ENCODE data around the gene CCT6A. TPM values are rescaled to one million over a fixed set of nuclear protein-coding genes. Genes with fewer than 3 reads are reported as not detected.
A peak's percentile ranks its signal among the peaks of the same experiment; 100 is the strongest.

CCT6A gene
- total and polyA plus RNA-seq, 9 of the 15 experiments (the other 6 are each of a cell fraction or from before 2014, with no cell fraction given): 244 to 708 (median 387) TPM

- TF ChIP-seq THRAP3 (IDR thresholded peaks at IDR 0.05; ENCODE audit: borderline replicate concordance) (no peak), FOXJ3 (CRISPR knock-in tag; IDR thresholded peaks at IDR 0.05) (no peak), WHSC1 (IDR thresholded peaks at IDR 0.05; ENCODE audit: low read length) (no peak), JUND (IDR thresholded peaks at IDR 0.05; ENCODE audit: borderline replicate concordance, low read depth, low read length) (peak; percentile 14; the same call in 1 of the 2 replicates), JUND (tag; IDR thresholded peaks at IDR 0.05; ENCODE audit: borderline replicate concordance, low read depth, low read length) (peak; percentile 8; the same call in 1 of the 3 replicates), ZNF134 (CRISPR knock-in tag; conservative IDR thresholded peaks at IDR 0.05) (no peak; the same call in 1 of the 2 replicates), ZNF347 (CRISPR knock-in tag; IDR thresholded peaks at IDR 0.05; ENCODE audit: low read depth) (no peak), KLF13 (tag; IDR thresholded peaks at IDR 0.05; ENCODE audit: borderline replicate concordance, low read depth) (0 out of 2 replicates have a peak, but pooled peaks have one; percentile 10), ZMIZ1 (IDR thresholded peaks at IDR 0.05; ENCODE audit: low read depth in 2 of 2, low read length in 2 of 2) (no peak), NUFIP1 (IDR thresholded peaks at IDR 0.05; ENCODE audit: partially characterized antibody) (no peak), RB1 (IDR thresholded peaks at IDR 0.05; ENCODE audit: low read depth) (peak; percentile 74), ELK1 (CRISPR knock-in tag; IDR thresholded peaks at IDR 0.05) (no peak), HMGXB4 (CRISPR knock-in tag; IDR thresholded peaks at IDR 0.05) (peak; percentile 78; the same call in 1 of the 2 replicates), NR2C2 (CRISPR knock-in tag; IDR thresholded peaks at IDR 0.05) (0 out of 2 replicates have a peak, but pooled peaks have one; percentile 48), NR2C2 (tag; IDR thresholded peaks at IDR 0.05) (peak; percentile 68), HMG20A (CRISPR knock-in tag; conservative IDR thresholded peaks at IDR 0.05) (no peak), ZFPM2 (CRISPR knock-in tag; IDR thresholded peaks at IDR 0.05) (no peak), SRSF3 (IDR thresholded peaks at IDR 0.05; ENCODE audit: insufficient read depth, low read length) (no peak), MAZ (CRISPR knock-in tag; conservative IDR thresholded peaks at IDR 0.05 in 1 of 2, IDR thresholded peaks at IDR 0.05 in 1 of 2) (peak; percentile 60 to 93), HIVEP1 (CRISPR knock-in tag; IDR thresholded peaks at IDR 0.05) (no peak)
Measured at GRCh38 chr7:56063882-56064625, 12.5 kb downstream of the CCT6A start, which contains the start of gene SUMF2 (continued).
